K562 (cell line): ENCODE results near the gene LEPR. TPM values are rescaled to one million over a fixed set of nuclear protein-coding genes. Genes with fewer than 3 reads are reported as not detected.

ENCODE experiments used
- ARID2 ChIP-seq: fragments of 450-650 bp; IDR thresholded peaks from 2 replicates; pipeline ENCODE4 v1.6.1; 2017; ENCODE audit warnings: antibody characterized with exemption, mild to moderate bottlenecking
- MAFF ChIP-seq: IDR thresholded peaks from 2 replicates; pipeline ENCODE4 v1.6.1; 2012; ENCODE audit warnings: low read length, improper control_type of control experiment
- POLR3A ChIP-seq: IDR thresholded peaks from 2 replicates; pipeline ENCODE4 v1.6.1; 2011; ENCODE audit warnings: borderline replicate concordance, mild to moderate bottlenecking, moderate library complexity; ENCODE audit not compliant: insufficient read length, insufficient read depth; ENCODE audit errors: extremely low read depth
- XRCC4 ChIP-seq: IDR thresholded peaks from one replicate; pipeline ENCODE4 v1.6.1; 2011; ENCODE audit not compliant: insufficient read depth, insufficient read length; ENCODE audit errors: extremely low read depth
- ZNF766 ChIP-seq: fragments of 200-800 bp; sonication (Bioruptor generic); conservative IDR thresholded peaks from 2 replicates; pipeline ENCODE4 v1.6.1; 2016; ENCODE audit warnings: missing genetic modification characterization, missing compliant biosample characterization
- polyA plus RNA-seq, 8 experiments: library from polyadenylated mRNA; depleted of rRNA in 4 of 8; stranded (reverse) in 5 of 8; unstranded in 3 of 8; fragments of >200 nt; fragmentation: Nextera tagmentation in 2 of 8; fragmentation: Illumina TruSeq in 1 of 8; extraction: Ambion mirVana in 2 of 8; extraction: Trizol in 1 of 8; gene quantifications; 2 replicates each; pipeline versions ENCODE4 v1.2.1 to v1.2.3, GENCODE V29; 2011 to 2014; ENCODE audit warnings: inconsistent platforms in 1 of 8, missing spikeins in 1 of 8
- total RNA-seq, 7 experiments: library from RNA; depleted of rRNA in 6 of 7; stranded (reverse); fragments of >200 nt in 6 of 7; fragmentation: Illumina TruSeq in 2 of 7; extraction: Trizol in 2 of 7; gene quantifications; 2 replicates each; pipeline versions ENCODE4 v1.2.1 to v1.2.3, GENCODE V29; 2011 to 2021; ENCODE audit warnings: low replicate concordance in 1 of 7
- TF ChIP-seq, protein P1 (sequence below): fragments of 250-450 bp; sonication (Bioruptor Pico); IDR thresholded peaks from 2 replicates; pipeline ENCODE4 v1.5.0; 2021; ENCODE audit warnings: mild to moderate bottlenecking, moderate library complexity
- TF ChIP-seq, protein P2 (sequence below): sonication (generic); formaldehyde crosslinking; IDR thresholded peaks from 2 replicates; pipeline ENCODE4 v1.8.1; 2023; ENCODE audit warnings: mild to moderate bottlenecking, missing genetic modification reagents
- TF ChIP-seq, protein P3 (sequence below): IDR thresholded peaks from 2 replicates; pipeline ENCODE4 v1.6.1; 2012; ENCODE audit warnings: low read depth, low read length, improper control_type of control experiment, borderline replicate concordance
- TF ChIP-seq, protein P4 (sequence below): fragments of 450-650 bp; IDR thresholded peaks from 2 replicates; pipeline ENCODE4 v1.6.1; 2016; ENCODE audit warnings: mild to moderate bottlenecking, moderate library complexity

LEPR gene
- total and polyA plus RNA-seq, 9 of the 15 experiments (the other 6 are each of a cell fraction or from before 2014, with no cell fraction given), result 12.2 to 111 (median 43.1) TPM

- TF ChIP-seq XRCC4 (no peak), MAFF (peak; percentile 8; the same call in 1 of the 2 replicates), POLR3A (no peak), ARID2 (no peak), ZNF766 (CRISPR knock-in tag) (no peak)
- TF ChIP-seq, protein P1, sequence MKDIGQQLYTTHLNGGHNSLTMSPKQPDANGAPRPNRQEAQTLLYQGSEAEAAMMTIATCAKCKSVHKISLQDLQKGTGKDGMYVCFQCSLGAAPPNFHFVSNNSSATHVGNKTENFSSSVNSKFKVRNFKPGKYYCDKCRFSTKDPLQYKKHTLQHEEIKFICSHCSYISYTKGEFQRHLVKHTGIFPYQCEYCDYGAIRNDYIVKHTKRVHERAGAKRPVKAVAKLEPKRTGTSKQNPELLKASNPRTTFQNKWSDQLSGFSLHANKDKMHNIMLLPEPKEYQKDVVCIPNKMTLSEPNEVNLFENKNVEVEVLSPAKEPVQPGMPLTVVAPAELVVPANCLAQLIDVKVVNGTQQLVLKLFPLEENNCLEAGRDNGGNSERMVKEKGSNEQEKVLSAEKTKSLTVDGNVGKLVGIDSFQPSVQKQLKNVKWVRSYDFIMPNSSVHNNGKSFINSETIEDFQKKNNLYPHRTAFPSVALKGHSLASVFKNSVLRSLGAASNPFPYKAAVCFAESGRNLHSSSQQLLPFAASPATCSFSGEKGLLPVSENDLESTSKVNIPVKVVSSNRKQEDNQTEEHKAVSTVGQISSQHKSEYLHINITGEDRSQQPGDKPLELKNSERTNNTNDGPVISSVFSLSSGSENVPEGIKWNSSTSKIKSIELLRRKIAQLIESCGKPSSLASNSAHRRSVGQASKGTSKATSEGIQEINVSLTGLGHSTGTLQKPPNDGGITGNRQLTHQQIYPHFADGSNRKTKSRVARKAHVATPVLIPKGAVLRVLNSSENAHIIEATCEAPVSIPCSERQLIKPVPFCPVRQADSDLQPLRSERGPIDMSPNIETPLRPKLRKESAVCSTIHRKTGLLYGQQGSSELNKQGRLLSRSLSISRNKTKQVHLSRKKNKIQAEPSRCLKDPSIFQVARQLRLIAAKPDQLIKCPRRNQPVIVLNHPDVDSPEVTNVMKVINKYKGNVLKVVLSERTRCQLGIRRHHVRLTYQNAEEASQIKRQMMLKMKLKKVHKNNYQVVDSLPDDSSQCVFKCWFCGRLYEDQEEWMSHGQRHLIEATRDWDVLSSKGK (CRISPR knock-in tag), result no peak
- TF ChIP-seq, protein P2, sequence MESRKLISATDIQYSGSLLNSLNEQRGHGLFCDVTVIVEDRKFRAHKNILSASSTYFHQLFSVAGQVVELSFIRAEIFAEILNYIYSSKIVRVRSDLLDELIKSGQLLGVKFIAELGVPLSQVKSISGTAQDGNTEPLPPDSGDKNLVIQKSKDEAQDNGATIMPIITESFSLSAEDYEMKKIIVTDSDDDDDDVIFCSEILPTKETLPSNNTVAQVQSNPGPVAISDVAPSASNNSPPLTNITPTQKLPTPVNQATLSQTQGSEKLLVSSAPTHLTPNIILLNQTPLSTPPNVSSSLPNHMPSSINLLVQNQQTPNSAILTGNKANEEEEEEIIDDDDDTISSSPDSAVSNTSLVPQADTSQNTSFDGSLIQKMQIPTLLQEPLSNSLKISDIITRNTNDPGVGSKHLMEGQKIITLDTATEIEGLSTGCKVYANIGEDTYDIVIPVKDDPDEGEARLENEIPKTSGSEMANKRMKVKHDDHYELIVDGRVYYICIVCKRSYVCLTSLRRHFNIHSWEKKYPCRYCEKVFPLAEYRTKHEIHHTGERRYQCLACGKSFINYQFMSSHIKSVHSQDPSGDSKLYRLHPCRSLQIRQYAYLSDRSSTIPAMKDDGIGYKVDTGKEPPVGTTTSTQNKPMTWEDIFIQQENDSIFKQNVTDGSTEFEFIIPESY (CRISPR knock-in tag), result no peak
- TF ChIP-seq, protein P3, sequence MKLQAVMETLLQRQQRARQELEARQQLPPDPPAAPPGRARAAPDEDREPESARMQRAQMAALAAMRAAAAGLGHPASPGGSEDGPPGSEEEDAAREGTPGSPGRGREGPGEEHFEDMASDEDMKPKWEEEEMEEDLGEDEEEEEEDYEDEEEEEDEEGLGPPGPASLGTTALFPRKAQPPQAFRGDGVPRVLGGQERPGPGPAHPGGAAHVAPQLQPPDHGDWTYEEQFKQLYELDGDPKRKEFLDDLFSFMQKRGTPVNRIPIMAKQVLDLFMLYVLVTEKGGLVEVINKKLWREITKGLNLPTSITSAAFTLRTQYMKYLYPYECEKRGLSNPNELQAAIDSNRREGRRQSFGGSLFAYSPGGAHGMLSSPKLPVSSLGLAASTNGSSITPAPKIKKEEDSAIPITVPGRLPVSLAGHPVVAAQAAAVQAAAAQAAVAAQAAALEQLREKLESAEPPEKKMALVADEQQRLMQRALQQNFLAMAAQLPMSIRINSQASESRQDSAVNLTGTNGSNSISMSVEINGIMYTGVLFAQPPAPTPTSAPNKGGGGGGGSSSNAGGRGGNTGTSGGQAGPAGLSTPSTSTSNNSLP, result no peak
- TF ChIP-seq, protein P4, sequence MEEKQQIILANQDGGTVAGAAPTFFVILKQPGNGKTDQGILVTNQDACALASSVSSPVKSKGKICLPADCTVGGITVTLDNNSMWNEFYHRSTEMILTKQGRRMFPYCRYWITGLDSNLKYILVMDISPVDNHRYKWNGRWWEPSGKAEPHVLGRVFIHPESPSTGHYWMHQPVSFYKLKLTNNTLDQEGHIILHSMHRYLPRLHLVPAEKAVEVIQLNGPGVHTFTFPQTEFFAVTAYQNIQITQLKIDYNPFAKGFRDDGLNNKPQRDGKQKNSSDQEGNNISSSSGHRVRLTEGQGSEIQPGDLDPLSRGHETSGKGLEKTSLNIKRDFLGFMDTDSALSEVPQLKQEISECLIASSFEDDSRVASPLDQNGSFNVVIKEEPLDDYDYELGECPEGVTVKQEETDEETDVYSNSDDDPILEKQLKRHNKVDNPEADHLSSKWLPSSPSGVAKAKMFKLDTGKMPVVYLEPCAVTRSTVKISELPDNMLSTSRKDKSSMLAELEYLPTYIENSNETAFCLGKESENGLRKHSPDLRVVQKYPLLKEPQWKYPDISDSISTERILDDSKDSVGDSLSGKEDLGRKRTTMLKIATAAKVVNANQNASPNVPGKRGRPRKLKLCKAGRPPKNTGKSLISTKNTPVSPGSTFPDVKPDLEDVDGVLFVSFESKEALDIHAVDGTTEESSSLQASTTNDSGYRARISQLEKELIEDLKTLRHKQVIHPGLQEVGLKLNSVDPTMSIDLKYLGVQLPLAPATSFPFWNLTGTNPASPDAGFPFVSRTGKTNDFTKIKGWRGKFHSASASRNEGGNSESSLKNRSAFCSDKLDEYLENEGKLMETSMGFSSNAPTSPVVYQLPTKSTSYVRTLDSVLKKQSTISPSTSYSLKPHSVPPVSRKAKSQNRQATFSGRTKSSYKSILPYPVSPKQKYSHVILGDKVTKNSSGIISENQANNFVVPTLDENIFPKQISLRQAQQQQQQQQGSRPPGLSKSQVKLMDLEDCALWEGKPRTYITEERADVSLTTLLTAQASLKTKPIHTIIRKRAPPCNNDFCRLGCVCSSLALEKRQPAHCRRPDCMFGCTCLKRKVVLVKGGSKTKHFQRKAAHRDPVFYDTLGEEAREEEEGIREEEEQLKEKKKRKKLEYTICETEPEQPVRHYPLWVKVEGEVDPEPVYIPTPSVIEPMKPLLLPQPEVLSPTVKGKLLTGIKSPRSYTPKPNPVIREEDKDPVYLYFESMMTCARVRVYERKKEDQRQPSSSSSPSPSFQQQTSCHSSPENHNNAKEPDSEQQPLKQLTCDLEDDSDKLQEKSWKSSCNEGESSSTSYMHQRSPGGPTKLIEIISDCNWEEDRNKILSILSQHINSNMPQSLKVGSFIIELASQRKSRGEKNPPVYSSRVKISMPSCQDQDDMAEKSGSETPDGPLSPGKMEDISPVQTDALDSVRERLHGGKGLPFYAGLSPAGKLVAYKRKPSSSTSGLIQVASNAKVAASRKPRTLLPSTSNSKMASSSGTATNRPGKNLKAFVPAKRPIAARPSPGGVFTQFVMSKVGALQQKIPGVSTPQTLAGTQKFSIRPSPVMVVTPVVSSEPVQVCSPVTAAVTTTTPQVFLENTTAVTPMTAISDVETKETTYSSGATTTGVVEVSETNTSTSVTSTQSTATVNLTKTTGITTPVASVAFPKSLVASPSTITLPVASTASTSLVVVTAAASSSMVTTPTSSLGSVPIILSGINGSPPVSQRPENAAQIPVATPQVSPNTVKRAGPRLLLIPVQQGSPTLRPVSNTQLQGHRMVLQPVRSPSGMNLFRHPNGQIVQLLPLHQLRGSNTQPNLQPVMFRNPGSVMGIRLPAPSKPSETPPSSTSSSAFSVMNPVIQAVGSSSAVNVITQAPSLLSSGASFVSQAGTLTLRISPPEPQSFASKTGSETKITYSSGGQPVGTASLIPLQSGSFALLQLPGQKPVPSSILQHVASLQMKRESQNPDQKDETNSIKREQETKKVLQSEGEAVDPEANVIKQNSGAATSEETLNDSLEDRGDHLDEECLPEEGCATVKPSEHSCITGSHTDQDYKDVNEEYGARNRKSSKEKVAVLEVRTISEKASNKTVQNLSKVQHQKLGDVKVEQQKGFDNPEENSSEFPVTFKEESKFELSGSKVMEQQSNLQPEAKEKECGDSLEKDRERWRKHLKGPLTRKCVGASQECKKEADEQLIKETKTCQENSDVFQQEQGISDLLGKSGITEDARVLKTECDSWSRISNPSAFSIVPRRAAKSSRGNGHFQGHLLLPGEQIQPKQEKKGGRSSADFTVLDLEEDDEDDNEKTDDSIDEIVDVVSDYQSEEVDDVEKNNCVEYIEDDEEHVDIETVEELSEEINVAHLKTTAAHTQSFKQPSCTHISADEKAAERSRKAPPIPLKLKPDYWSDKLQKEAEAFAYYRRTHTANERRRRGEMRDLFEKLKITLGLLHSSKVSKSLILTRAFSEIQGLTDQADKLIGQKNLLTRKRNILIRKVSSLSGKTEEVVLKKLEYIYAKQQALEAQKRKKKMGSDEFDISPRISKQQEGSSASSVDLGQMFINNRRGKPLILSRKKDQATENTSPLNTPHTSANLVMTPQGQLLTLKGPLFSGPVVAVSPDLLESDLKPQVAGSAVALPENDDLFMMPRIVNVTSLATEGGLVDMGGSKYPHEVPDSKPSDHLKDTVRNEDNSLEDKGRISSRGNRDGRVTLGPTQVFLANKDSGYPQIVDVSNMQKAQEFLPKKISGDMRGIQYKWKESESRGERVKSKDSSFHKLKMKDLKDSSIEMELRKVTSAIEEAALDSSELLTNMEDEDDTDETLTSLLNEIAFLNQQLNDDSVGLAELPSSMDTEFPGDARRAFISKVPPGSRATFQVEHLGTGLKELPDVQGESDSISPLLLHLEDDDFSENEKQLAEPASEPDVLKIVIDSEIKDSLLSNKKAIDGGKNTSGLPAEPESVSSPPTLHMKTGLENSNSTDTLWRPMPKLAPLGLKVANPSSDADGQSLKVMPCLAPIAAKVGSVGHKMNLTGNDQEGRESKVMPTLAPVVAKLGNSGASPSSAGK, result no peak
Measured at GRCh38 chr1:65412984-65413375, 7.5 kb upstream of the LEPR start (continued).
